HepG2 (cell line): ENCODE measurements around the gene ZNRF3. TPM values are rescaled to one million over a fixed set of nuclear protein-coding genes. Genes with fewer than 3 reads are reported as not detected.

Experiments used
- ARNT2 ChIP-seq: sonication (generic); formaldehyde crosslinking; IDR thresholded peaks from 2 replicates; pipeline ENCODE4 v1.8.0; 2022; ENCODE audit warnings: mild to moderate bottlenecking, low read depth, missing genetic modification reagents, moderate library complexity
- EP300 ChIP-seq, 3 experiments: sonication (generic) in 1 of 3; formaldehyde crosslinking in 1 of 3; IDR thresholded peaks; 2 replicates each; pipeline versions ENCODE4 v1.5.1 to v1.6.1; 2011 to 2020; ENCODE audit warnings: low read depth in 2 of 3, low read length in 2 of 3, borderline replicate concordance in 1 of 3, improper control_type of control experiment in 1 of 3, mild to moderate bottlenecking in 1 of 3, missing genetic modification reagents in 1 of 3, moderate library complexity in 1 of 3
- GATAD2A ChIP-seq: IDR thresholded peaks from 2 replicates; pipeline ENCODE4 v1.6.1; 2016
- HNRNPLL ChIP-seq: fragments of 200-400 bp; formaldehyde crosslinking; IDR thresholded peaks from 2 replicates; pipeline ENCODE4 v1.6.1; 2017; ENCODE audit warnings: mild to moderate bottlenecking, low read depth, low read length; ENCODE audit not compliant: poor library complexity, severe bottlenecking
- MXD4 ChIP-seq: IDR thresholded peaks from 2 replicates; pipeline ENCODE4 v1.6.1; 2016; ENCODE audit warnings: mild to moderate bottlenecking, missing biosample characterization, missing genetic modification reagents
- NCOA1 ChIP-seq: sonication (generic); formaldehyde crosslinking; IDR thresholded peaks from 2 replicates; pipeline ENCODE4 v1.9.0; 2021; ENCODE audit warnings: missing genetic modification reagents
- NR2F2 ChIP-seq: IDR thresholded peaks from 2 replicates; pipeline ENCODE4 v1.6.1; 2012; ENCODE audit warnings: low read depth, inconsistent platforms, borderline replicate concordance
- POLR2A ChIP-seq, 2 experiments: IDR thresholded peaks; 2 replicates each; pipeline ENCODE4 v1.6.1; 2011; ENCODE audit warnings: low read depth in 2 of 2, low read length in 2 of 2, mild to moderate bottlenecking in 1 of 2, moderate library complexity in 1 of 2; ENCODE audit not compliant: insufficient read depth in 1 of 2
- TBX2 ChIP-seq: sonication (generic); formaldehyde crosslinking; IDR thresholded peaks from 2 replicates; pipeline ENCODE4 v1.5.0; 2020; ENCODE audit warnings: missing genetic modification reagents, mild to moderate bottlenecking, borderline replicate concordance
- TMF1 ChIP-seq: sonication (generic); formaldehyde crosslinking; IDR thresholded peaks from 2 replicates; pipeline ENCODE4 v1.8.1; 2022; ENCODE audit warnings: low read depth, missing genetic modification reagents
- U2AF1 ChIP-seq: fragments of 200-400 bp; formaldehyde crosslinking; optimal IDR thresholded peaks from 2 replicates; pipeline ENCODE3; 2017; ENCODE audit warnings: mild to moderate bottlenecking, low read depth, low read length
- ZBTB21 ChIP-seq: sonication (generic); formaldehyde crosslinking; IDR thresholded peaks from 2 replicates; pipeline ENCODE4 v1.4.0; 2020; ENCODE audit warnings: missing genetic modification reagents
- ZNF143 ChIP-seq: sonication (generic); formaldehyde crosslinking; IDR thresholded peaks from 2 replicates; pipeline ENCODE4 v1.4.0; 2020; ENCODE audit warnings: missing genetic modification reagents
- ZNF891 ChIP-seq: sonication (generic); formaldehyde crosslinking; IDR thresholded peaks from 2 replicates; pipeline ENCODE4 v1.5.0; 2020; ENCODE audit warnings: mild to moderate bottlenecking, missing genetic modification reagents
- polyA plus RNA-seq, 8 experiments: library from polyadenylated mRNA; depleted of rRNA in 3 of 8; stranded (reverse) in 7 of 8; unstranded in 1 of 8; fragments of >200 nt; fragmentation: Illumina TruSeq in 4 of 8; extraction: Trizol in 4 of 8; gene quantifications; 2 replicates each; pipeline versions ENCODE4 v1.2.1 to v1.2.3, GENCODE V29; 2011 to 2016; ENCODE audit warnings: low read depth in 4 of 8, missing spikeins in 1 of 8, mixed read lengths in 1 of 8; ENCODE audit not compliant: insufficient read depth in 1 of 8
- total RNA-seq, 5 experiments: library from RNA; depleted of rRNA; stranded (reverse); fragments of >200 nt; fragmentation: Illumina TruSeq; extraction: Trizol; gene quantifications; 2 replicates each; pipeline ENCODE4 v1.2.3, GENCODE V29; 2016; ENCODE audit warnings: low read depth in 1 of 5
- TF ChIP-seq, protein P1 (sequence below): sonication (generic); formaldehyde crosslinking; IDR thresholded peaks from 2 replicates; pipeline ENCODE4 v1.5.1; 2020; ENCODE audit warnings: mild to moderate bottlenecking, missing genetic modification reagents, borderline replicate concordance
- TF ChIP-seq, protein P2 (sequence below): sonication (generic); formaldehyde crosslinking; IDR thresholded peaks from 2 replicates; pipeline ENCODE4 v1.8.1; 2023; ENCODE audit warnings: missing genetic modification reagents, mild to moderate bottlenecking, borderline replicate concordance
- TF ChIP-seq, protein P3 (sequence below): sonication (generic); formaldehyde crosslinking; IDR thresholded peaks from 2 replicates; pipeline ENCODE4 v1.4.0; 2020; ENCODE audit warnings: missing genetic modification reagents, borderline replicate concordance
- TF ChIP-seq, protein P4 (sequence below): sonication (generic); formaldehyde crosslinking; IDR thresholded peaks from 2 replicates; pipeline ENCODE4 v1.4.0; 2020; ENCODE audit warnings: mild to moderate bottlenecking, missing genetic modification reagents
- TF ChIP-seq, protein P5 (sequence below): IDR thresholded peaks from 2 replicates; pipeline ENCODE4 v1.6.1; 2016; ENCODE audit warnings: missing genetic modification reagents, missing compliant biosample characterization

ZNRF3 gene
- total and polyA plus RNA-seq, 2 of the 13 experiments (the other 11 are each of a cell fraction or from before 2014, with no cell fraction given) = 20.3 to 36.7 TPM

DNA sequence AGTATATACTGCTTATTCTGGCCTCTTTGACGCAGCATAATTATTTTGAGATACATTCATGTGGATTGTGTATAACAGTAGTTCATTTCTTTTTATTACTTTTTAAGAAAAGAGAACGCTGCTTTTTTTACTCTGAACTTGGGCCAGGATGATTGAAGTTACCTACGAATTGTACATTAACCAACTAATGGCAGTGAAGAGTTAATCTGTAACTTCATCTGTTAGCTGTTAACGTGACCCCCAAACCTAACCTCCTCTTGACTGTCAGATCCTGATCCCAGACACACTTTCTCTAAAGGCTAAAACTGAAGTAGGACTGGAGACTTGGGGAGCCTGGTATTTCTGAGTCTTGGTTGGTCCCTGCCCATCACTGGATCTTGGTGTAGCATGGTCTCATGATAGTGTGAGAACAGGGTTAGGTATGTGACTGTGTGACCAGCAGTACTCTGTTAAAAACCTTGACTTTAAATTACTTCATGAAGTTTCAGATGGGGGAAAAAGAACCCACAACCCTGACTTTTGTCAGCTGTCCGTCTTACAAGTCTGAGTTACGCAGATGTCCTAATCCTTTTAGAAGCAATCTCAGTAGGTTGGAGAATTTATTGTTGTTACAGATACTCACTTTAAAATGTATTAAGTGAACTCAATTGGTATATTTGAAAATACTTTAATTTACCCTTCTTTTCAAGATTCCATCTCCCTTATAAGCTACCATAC is 138.9 kb downstream of the ZNRF3 start (continued):
- TF ChIP-seq HNRNPLL = no peak
- TF ChIP-seq GATAD2A = peak; percentile 66
- no peak for TF ChIP-seq ZBTB21 (CRISPR knock-in tag)
- no peak for TF ChIP-seq ARNT2 (CRISPR knock-in tag)
- no peak for TF ChIP-seq ZNF143
- TF ChIP-seq, protein P1, sequence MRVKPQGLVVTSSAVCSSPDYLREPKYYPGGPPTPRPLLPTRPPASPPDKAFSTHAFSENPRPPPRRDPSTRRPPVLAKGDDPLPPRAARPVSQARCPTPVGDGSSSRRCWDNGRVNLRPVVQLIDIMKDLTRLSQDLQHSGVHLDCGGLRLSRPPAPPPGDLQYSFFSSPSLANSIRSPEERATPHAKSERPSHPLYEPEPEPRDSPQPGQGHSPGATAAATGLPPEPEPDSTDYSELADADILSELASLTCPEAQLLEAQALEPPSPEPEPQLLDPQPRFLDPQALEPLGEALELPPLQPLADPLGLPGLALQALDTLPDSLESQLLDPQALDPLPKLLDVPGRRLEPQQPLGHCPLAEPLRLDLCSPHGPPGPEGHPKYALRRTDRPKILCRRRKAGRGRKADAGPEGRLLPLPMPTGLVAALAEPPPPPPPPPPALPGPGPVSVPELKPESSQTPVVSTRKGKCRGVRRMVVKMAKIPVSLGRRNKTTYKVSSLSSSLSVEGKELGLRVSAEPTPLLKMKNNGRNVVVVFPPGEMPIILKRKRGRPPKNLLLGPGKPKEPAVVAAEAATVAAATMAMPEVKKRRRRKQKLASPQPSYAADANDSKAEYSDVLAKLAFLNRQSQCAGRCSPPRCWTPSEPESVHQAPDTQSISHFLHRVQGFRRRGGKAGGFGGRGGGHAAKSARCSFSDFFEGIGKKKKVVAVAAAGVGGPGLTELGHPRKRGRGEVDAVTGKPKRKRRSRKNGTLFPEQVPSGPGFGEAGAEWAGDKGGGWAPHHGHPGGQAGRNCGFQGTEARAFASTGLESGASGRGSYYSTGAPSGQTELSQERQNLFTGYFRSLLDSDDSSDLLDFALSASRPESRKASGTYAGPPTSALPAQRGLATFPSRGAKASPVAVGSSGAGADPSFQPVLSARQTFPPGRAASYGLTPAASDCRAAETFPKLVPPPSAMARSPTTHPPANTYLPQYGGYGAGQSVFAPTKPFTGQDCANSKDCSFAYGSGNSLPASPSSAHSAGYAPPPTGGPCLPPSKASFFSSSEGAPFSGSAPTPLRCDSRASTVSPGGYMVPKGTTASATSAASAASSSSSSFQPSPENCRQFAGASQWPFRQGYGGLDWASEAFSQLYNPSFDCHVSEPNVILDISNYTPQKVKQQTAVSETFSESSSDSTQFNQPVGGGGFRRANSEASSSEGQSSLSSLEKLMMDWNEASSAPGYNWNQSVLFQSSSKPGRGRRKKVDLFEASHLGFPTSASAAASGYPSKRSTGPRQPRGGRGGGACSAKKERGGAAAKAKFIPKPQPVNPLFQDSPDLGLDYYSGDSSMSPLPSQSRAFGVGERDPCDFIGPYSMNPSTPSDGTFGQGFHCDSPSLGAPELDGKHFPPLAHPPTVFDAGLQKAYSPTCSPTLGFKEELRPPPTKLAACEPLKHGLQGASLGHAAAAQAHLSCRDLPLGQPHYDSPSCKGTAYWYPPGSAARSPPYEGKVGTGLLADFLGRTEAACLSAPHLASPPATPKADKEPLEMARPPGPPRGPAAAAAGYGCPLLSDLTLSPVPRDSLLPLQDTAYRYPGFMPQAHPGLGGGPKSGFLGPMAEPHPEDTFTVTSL = peak; percentile 44; the same call in 1 of the 2 replicates
- peak; percentile 58; the same call in 1 of the 2 replicates for TF ChIP-seq NR2F2
- TF ChIP-seq, protein P2, sequence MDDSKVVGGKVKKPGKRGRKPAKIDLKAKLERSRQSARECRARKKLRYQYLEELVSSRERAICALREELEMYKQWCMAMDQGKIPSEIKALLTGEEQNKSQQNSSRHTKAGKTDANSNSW = no peak
- TF ChIP-seq TBX2 = peak; percentile 37; the same call in 1 of the 2 replicates
- TF ChIP-seq NCOA1 (CRISPR knock-in tag) = no peak
- peak in 1 of 2 experiments; percentile 64; a peak in 2 of 4 replicates for TF ChIP-seq POLR2A (IDR thresholded peaks at IDR 0.05; ENCODE audit: insufficient read depth in 1 of 2, low read depth in 2 of 2, low read length in 2 of 2)
- TF ChIP-seq, protein P3, sequence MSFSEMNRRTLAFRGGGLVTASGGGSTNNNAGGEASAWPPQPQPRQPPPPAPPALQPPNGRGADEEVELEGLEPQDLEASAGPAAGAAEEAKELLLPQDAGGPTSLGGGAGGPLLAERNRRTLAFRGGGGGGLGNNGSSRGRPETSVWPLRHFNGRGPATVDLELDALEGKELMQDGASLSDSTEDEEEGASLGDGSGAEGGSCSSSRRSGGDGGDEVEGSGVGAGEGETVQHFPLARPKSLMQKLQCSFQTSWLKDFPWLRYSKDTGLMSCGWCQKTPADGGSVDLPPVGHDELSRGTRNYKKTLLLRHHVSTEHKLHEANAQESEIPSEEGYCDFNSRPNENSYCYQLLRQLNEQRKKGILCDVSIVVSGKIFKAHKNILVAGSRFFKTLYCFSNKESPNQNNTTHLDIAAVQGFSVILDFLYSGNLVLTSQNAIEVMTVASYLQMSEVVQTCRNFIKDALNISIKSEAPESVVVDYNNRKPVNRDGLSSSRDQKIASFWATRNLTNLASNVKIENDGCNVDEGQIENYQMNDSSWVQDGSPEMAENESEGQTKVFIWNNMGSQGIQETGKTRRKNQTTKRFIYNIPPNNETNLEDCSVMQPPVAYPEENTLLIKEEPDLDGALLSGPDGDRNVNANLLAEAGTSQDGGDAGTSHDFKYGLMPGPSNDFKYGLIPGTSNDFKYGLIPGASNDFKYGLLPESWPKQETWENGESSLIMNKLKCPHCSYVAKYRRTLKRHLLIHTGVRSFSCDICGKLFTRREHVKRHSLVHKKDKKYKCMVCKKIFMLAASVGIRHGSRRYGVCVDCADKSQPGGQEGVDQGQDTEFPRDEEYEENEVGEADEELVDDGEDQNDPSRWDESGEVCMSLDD (CRISPR knock-in tag) = peak; percentile 52; the same call in 1 of the 2 replicates
- TF ChIP-seq, protein P4, sequence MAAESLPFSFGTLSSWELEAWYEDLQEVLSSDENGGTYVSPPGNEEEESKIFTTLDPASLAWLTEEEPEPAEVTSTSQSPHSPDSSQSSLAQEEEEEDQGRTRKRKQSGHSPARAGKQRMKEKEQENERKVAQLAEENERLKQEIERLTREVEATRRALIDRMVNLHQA (CRISPR knock-in tag) = no peak
- TF ChIP-seq ZNF891 (CRISPR knock-in tag) = no peak
- TF ChIP-seq MXD4 = no peak
- TF ChIP-seq EP300 (IDR thresholded peaks at IDR 0.05; ENCODE audit: low read depth in 2 of 2, low read length in 2 of 2) = peak in 1 of 2 experiments; percentile 24; a peak in 1 of 4 replicates
- no peak for TF ChIP-seq EP300 (CRISPR knock-in tag; IDR thresholded peaks at IDR 0.05; ENCODE audit: borderline replicate concordance)
- no peak for TF ChIP-seq U2AF1
- TF ChIP-seq, protein P5, sequence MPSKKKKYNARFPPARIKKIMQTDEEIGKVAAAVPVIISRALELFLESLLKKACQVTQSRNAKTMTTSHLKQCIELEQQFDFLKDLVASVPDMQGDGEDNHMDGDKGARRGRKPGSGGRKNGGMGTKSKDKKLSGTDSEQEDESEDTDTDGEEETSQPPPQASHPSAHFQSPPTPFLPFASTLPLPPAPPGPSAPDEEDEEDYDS = peak; percentile 83
- TF ChIP-seq TMF1 (CRISPR knock-in tag) = no peak
